Measurements from ENCODE around the gene C19orf81.

Gene C19orf81

DNA sequence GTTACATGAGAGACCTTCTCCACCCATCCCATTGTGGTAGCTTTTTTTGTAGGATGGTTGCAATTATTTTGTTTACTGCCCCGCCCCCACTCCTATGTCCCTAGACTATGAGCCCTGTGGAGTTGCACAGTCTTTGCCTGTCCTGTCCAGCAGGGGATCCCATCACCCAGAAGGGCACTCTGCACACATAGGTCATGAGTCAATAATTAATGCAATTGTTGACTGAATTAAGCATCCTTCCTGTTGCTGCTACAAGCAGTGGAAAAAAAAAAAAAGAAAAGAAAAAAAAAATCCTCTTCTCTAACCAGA is 14.2 kb downstream of the C19orf81 start:
- H3K27ac ChIP-seq, result no peak overlapping the region
- no peak for DNase-seq
- TF ChIP-seq, protein P1, sequence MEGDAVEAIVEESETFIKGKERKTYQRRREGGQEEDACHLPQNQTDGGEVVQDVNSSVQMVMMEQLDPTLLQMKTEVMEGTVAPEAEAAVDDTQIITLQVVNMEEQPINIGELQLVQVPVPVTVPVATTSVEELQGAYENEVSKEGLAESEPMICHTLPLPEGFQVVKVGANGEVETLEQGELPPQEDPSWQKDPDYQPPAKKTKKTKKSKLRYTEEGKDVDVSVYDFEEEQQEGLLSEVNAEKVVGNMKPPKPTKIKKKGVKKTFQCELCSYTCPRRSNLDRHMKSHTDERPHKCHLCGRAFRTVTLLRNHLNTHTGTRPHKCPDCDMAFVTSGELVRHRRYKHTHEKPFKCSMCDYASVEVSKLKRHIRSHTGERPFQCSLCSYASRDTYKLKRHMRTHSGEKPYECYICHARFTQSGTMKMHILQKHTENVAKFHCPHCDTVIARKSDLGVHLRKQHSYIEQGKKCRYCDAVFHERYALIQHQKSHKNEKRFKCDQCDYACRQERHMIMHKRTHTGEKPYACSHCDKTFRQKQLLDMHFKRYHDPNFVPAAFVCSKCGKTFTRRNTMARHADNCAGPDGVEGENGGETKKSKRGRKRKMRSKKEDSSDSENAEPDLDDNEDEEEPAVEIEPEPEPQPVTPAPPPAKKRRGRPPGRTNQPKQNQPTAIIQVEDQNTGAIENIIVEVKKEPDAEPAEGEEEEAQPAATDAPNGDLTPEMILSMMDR (IDR thresholded peaks at IDR 0.05; ENCODE audit: low read depth, low read length, missing control alignments), result peak; percentile 5
- in situ Hi-C loops (cut with HindIII; ENCODE audit: low pct_ligation_motif_present, low sequenced_read_pairs), result no loop called here
- H3K27me3 ChIP-seq (replicated peaks), result peaks cover 22% of the 10 kb centered on the region
- no peaks in the 10 kb centered on the region for H3K36me3 ChIP-seq (replicated peaks)
- no peak overlapping the region for H3K4me3 ChIP-seq (ENCODE audit: low read depth, low read length)

DNA sequence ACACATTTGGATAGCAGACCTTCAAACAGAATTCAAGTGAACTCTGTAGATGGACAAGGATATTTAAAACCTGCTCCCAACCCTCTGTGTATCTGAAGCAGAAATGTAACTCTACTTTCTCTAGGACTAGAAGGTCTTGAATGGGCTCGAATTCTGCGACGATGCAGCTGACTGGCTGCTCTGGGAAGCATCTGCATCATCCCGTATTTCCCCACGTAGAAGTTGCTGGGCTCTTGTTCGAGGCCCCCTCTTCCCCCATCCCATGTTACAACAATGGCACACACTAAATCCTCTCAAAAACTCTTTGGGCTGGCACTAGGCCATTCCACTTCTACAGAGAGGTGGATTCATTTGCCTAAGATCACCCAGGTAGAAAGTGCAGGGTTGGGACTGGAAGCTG is 15.0 kb downstream of the C19orf81 start:
- H3K4me3 ChIP-seq (ENCODE audit: low read depth, low read length), result no peak overlapping the region
- H3K36me3 ChIP-seq (replicated peaks), result no peaks in the 10 kb centered on the region
- H3K27ac ChIP-seq, result no peak overlapping the region
- DNase-seq, result no peak
- H3K27me3 ChIP-seq (replicated peaks), result peaks cover 28% of the 10 kb centered on the region
- in situ Hi-C loops (cut with HindIII; ENCODE audit: low pct_ligation_motif_present, low sequenced_read_pairs), result no loop called here
- TF ChIP-seq, protein P1 (IDR thresholded peaks at IDR 0.05; ENCODE audit: low read depth, low read length, missing control alignments), result no peak

DNA sequence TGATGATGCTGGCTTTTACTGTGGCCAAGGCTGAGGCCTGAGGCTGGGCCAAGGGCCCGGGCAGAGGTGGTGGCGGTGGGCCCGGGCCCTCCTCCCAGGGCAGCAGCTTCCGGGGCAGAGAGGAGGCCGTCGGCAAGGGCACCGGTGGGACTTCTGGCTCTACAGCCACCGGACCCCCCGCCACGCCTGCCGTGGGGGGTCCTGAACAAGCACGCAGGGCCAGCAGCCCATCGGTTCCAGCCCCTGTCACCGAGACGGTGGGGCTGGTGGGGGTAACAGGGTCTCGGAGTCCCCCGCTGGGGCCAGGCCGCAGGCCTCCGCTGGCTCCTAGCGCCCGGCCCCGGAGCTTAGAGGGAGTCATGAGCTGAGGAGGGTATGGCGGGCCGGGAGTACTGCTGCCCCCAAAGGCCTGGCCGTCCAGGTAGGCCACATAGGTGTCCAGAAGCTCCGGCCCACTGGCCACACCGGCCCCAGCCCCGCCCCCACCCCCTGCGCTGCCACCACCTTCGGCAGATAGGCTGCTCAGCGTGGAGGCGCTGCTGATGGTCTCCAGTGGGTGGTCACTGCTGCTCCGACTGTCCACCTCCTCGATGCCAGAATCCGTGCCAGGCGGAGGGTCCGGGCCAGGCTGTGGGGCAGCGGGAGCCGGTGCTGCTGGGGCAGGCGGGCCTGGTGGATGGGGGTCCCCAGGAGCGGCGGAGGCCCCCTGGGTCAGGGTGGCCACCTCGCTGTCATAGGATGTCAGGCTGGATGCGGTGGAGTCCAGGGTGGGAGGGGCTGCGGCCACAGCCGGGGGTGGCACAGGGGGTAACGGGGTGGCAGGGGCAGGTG is 17.3 kb downstream of the C19orf81 start:
- no peak overlapping the region for H3K4me3 ChIP-seq (ENCODE audit: low read depth, low read length)

GRCh38 chr19:50667177-50667758 is 18.0 kb downstream of the C19orf81 start:
- no peak overlapping the region for H3K4me3 ChIP-seq (ENCODE audit: low read depth, low read length)
- TF ChIP-seq, protein P1 (IDR thresholded peaks at IDR 0.05; ENCODE audit: low read depth, low read length, missing control alignments), result no peak
- H3K27me3 ChIP-seq (replicated peaks), result peaks cover 36% of the 10 kb centered on the region
- in situ Hi-C loops (cut with HindIII; ENCODE audit: low pct_ligation_motif_present, low sequenced_read_pairs), result no loop called here
- DNase-seq, result no peak
- H3K27ac ChIP-seq, result no peak overlapping the region
- no peaks in the 10 kb centered on the region for H3K36me3 ChIP-seq (replicated peaks)

More for the DNA sequence above, 17.3 kb downstream of the C19orf81 start:
- no peak for DNase-seq
- in situ Hi-C loops (cut with HindIII; ENCODE audit: low pct_ligation_motif_present, low sequenced_read_pairs), result no loop called here
- peaks cover 36% of the 10 kb centered on the region for H3K27me3 ChIP-seq (replicated peaks)
- TF ChIP-seq, protein P1 (IDR thresholded peaks at IDR 0.05; ENCODE audit: low read depth, low read length, missing control alignments), result no peak
- no peaks in the 10 kb centered on the region for H3K36me3 ChIP-seq (replicated peaks)
- no peak overlapping the region for H3K27ac ChIP-seq

DNA sequence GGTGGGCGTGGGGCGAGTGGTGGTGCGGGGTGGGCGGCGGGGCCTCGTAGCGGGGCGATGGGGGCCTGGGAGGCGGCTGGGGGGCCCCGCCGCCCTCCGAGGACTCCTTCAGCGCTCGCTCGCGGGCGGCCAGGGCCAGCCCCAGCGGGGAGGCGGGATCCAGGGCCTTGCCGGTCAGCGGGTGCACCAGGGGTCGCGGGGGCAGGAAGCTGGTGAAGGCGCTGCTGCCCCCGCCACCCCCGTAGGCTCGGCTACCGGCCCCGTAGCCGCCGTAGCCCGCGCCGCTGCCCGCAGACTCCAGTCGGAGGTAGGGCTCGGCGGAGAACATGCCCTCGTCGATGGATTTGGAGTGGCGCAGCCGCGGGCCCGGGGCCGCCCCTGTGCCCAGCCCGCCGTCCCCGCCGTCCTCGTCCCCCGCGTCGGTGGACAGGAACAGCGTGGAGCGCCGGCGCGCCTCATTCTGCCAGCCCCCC is 18.6 kb downstream of the C19orf81 start:
- H3K36me3 ChIP-seq (replicated peaks), result no peaks in the 10 kb centered on the region
- TF ChIP-seq, protein P1 (IDR thresholded peaks at IDR 0.05; ENCODE audit: low read depth, low read length, missing control alignments), result no peak
- H3K27me3 ChIP-seq (replicated peaks), result peaks cover 36% of the 10 kb centered on the region
- in situ Hi-C loops (cut with HindIII; ENCODE audit: low pct_ligation_motif_present, low sequenced_read_pairs), result no loop called here
- no peak overlapping the region for H3K27ac ChIP-seq
- no peak overlapping the region for H3K4me3 ChIP-seq (ENCODE audit: low read depth, low read length)
- no peak for DNase-seq
